Osteoblast (primary cell): ENCODE measurements around the gene PLA2R1. TPM values are rescaled to one million over a fixed set of nuclear protein-coding genes. Genes with fewer than 3 reads are reported as not detected.

Source experiments
- DNase-seq: peaks from one replicate; pipeline ENCODE4 v3.0.0; 2011; ENCODE audit warnings: low spot score, mixed read lengths; ENCODE audit not compliant: insufficient read length; ENCODE audit errors: missing footprints
- H2AFZ ChIP-seq: 2 replicates; pipeline ENCODE4 v1.6.0; 2011; ENCODE audit warnings: mild to moderate bottlenecking, low read length
- H3K27ac ChIP-seq: 2 replicates; pipeline ENCODE4 v1.5.1; 2011; ENCODE audit warnings: mild to moderate bottlenecking, low read depth, low read length, moderate library complexity
- H3K27me3 ChIP-seq: 2 replicates; pipeline ENCODE4 v1.6.0; 2012; ENCODE audit warnings: mild to moderate bottlenecking, control low read depth, inconsistent platforms, low read length, moderate library complexity; ENCODE audit not compliant: insufficient read depth
- H3K36me3 ChIP-seq: 2 replicates; pipeline ENCODE4 v1.5.1; 2011; ENCODE audit warnings: mild to moderate bottlenecking, low read length, control low read depth, moderate library complexity; ENCODE audit not compliant: insufficient read depth
- H3K4me1 ChIP-seq: 2 replicates; pipeline ENCODE4 v1.5.1; 2011; ENCODE audit warnings: mild to moderate bottlenecking, low read length, control low read depth, moderate library complexity; ENCODE audit not compliant: insufficient read depth
- H3K4me2 ChIP-seq: 2 replicates; pipeline ENCODE4 v1.6.0; 2011; ENCODE audit warnings: mild to moderate bottlenecking, low read length; ENCODE audit not compliant: insufficient read depth
- H3K4me3 ChIP-seq: fragments of 200-600 bp; sonication (generic); 3 replicates; pipeline ENCODE4 v1.5.1; 2012; ENCODE audit warnings: mild to moderate bottlenecking, low read length, inconsistent platforms; ENCODE audit not compliant: insufficient read depth
- H3K79me2 ChIP-seq: 2 replicates; pipeline ENCODE4 v1.6.0; 2012; ENCODE audit warnings: mild to moderate bottlenecking, low read length, control low read depth, inconsistent platforms; ENCODE audit not compliant: insufficient read depth
- H3K9me3 ChIP-seq: 2 replicates; pipeline ENCODE4 v1.5.1; 2011; ENCODE audit warnings: low read depth, low read length, control low read depth
- H4K20me1 ChIP-seq: 2 replicates; pipeline ENCODE4 v1.6.0; 2012; ENCODE audit warnings: mild to moderate bottlenecking, low read length, control low read depth; ENCODE audit not compliant: insufficient read depth
- total RNA-seq: library from RNA; depleted of rRNA; stranded (reverse); fragments of >200 nt; gene quantifications from 2 replicates; pipeline ENCODE4 v1.2.3, GENCODE V29; 2012
- TF ChIP-seq, protein P1 (sequence below): IDR thresholded peaks from 2 replicates; pipeline ENCODE4 v1.5.1; 2011; ENCODE audit warnings: mild to moderate bottlenecking, low read depth, low read length, moderate library complexity; ENCODE audit errors: extremely low read depth

The PLA2R1 gene
- total RNA-seq, 1 donor, result 19.9 TPM

DNA sequence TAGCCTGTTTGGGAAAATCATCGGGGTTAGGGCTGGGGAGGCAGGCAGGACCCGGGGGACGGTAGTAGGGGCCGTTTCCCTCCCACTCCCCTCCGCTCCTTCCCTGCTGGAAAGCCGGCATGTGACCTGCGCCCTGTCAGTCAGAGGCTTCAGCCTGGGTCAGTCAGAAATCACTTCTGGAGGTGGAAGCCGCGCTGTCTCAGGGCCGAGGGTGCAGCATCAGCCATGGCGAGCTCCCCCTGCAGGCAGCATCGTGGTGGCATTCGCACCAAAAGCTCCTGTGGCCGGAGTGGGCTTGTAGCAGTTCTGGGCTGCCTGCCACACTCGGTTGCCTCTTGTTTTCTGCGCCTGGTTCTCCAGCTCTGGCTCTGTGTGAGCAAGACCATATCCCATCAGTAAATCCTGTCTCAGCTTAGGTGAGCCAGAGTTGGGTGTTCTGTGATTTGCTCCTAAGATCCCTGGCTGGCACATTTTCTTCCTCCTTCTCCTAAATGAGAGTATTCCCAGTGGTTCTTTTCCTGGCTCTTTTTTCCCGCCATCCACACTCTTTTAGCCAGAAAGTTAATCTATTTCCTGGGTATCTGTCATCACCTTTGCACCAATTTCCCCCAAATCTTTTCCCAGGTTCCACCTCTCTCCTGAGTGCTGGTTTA is 140.5 kb downstream of the PLA2R1 start:
- no peak overlapping the region for H3K4me3 ChIP-seq
- H3K27me3 ChIP-seq, result peaks cover 7% of the 10 kb centered on the region
- H3K4me2 ChIP-seq, result peak overlapping the region; percentile 27
- H3K27ac ChIP-seq, result no peak overlapping the region
- TF ChIP-seq, protein P1, sequence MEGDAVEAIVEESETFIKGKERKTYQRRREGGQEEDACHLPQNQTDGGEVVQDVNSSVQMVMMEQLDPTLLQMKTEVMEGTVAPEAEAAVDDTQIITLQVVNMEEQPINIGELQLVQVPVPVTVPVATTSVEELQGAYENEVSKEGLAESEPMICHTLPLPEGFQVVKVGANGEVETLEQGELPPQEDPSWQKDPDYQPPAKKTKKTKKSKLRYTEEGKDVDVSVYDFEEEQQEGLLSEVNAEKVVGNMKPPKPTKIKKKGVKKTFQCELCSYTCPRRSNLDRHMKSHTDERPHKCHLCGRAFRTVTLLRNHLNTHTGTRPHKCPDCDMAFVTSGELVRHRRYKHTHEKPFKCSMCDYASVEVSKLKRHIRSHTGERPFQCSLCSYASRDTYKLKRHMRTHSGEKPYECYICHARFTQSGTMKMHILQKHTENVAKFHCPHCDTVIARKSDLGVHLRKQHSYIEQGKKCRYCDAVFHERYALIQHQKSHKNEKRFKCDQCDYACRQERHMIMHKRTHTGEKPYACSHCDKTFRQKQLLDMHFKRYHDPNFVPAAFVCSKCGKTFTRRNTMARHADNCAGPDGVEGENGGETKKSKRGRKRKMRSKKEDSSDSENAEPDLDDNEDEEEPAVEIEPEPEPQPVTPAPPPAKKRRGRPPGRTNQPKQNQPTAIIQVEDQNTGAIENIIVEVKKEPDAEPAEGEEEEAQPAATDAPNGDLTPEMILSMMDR, result peak; percentile 78
- peaks cover 3% of the 10 kb centered on the region for H3K4me1 ChIP-seq
- H3K36me3 ChIP-seq, result no peaks in the 10 kb centered on the region
- no peaks in the 10 kb centered on the region for H3K9me3 ChIP-seq
- peak overlapping the region; percentile 69 for H2AFZ ChIP-seq
- H4K20me1 ChIP-seq, result no peaks in the 10 kb centered on the region
- H3K79me2 ChIP-seq, result no peaks in the 10 kb centered on the region
- peak; percentile 59 for DNase-seq

DNA sequence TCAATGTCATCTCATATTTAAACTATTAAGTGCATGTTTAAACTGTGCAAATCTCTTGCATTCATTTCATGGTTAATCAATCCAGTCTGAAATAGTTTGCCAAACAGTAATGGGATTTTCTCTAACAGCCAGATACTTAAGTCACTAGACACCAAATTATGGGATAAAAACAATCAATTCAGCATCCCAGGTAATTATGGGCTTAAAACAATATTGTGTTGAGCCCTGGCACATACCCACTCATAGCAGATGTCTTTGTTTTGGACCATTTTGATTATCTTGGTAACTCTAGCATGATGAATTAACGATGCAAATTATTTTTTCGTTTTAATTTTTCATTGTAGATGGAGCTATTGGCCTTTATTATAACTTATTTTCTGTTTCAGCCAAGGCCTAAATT is 145.9 kb downstream of the PLA2R1 start:
- DNase-seq, result no peak
- Histone ChIP-seq H3K4me3 (no peak overlapping the region), H3K36me3 (no peaks in the 10 kb centered on the region), H3K79me2 (no peaks in the 10 kb centered on the region), H3K9me3 (no peaks in the 10 kb centered on the region), H3K4me2 (no peak overlapping the region), H2AFZ (no peak overlapping the region), H4K20me1 (no peaks in the 10 kb centered on the region), H3K27ac (no peak overlapping the region), H3K27me3 (no peaks in the 10 kb centered on the region), H3K4me1 (no peaks in the 10 kb centered on the region)
- TF ChIP-seq, protein P1, result no peak

GRCh38 chr2:159913900-159914299 is 148.5 kb downstream of the PLA2R1 start:
- no peak overlapping the region for H3K4me2 ChIP-seq
- H3K79me2 ChIP-seq, result no peaks in the 10 kb centered on the region
- H2AFZ ChIP-seq, result no peak overlapping the region
- no peak for DNase-seq
- no peaks in the 10 kb centered on the region for H3K9me3 ChIP-seq
- no peaks in the 10 kb centered on the region for H4K20me1 ChIP-seq
- H3K27ac ChIP-seq, result no peak overlapping the region
- TF ChIP-seq, protein P1, result no peak
- peaks cover 8% of the 10 kb centered on the region for H3K27me3 ChIP-seq
- H3K4me1 ChIP-seq, result no peaks in the 10 kb centered on the region
- no peak overlapping the region for H3K4me3 ChIP-seq
- H3K36me3 ChIP-seq, result no peaks in the 10 kb centered on the region

GRCh38 chr2:159912580-159912979 is 149.8 kb downstream of the PLA2R1 start:
- H4K20me1 ChIP-seq, result no peaks in the 10 kb centered on the region
- H3K27ac ChIP-seq, result no peak overlapping the region
- no peaks in the 10 kb centered on the region for H3K4me1 ChIP-seq
- DNase-seq, result no peak
- TF ChIP-seq, protein P1, result no peak
- no peaks in the 10 kb centered on the region for H3K79me2 ChIP-seq
- H3K9me3 ChIP-seq, result no peaks in the 10 kb centered on the region
- no peak overlapping the region for H2AFZ ChIP-seq
- no peaks in the 10 kb centered on the region for H3K36me3 ChIP-seq
- H3K27me3 ChIP-seq, result peaks cover 11% of the 10 kb centered on the region
- no peak overlapping the region for H3K4me3 ChIP-seq
- no peak overlapping the region for H3K4me2 ChIP-seq
